AG04449 (cell line): ENCODE data around the gene ASCC2.

Source experiments
- CTCF ChIA-PET: fragments of 350-600 bp; formaldehyde crosslinking; extraction: SDS; loops from one replicate; lab custom pipeline; 2021; ENCODE audit warnings: antibody characterized with exemption; lab: Yijun Ruan, JAX
- POLR2A ChIA-PET: fragments of 400-600, 350-600 bp; formaldehyde crosslinking; extraction: SDS; loops from one replicate; lab custom pipeline; 2020; ENCODE audit warnings: antibody characterized with exemption, inconsistent platforms; lab: Yijun Ruan, JAX
- DNase-seq: peaks from one replicate; pipeline ENCODE4 v3.0.0-alpha.2; 2010; ENCODE audit warnings: low read depth, low spot score
- H3K4me3 ChIP-seq: 2 replicates; pipeline ENCODE4 v1.5.1; 2011; ENCODE audit warnings: low read depth, mild to moderate bottlenecking, control low read depth, low read length
- CTCF ChIP-seq: IDR thresholded peaks from one replicate; pipeline ENCODE4 v1.5.1; 2011; ENCODE audit warnings: mild to moderate bottlenecking, moderate library complexity, low read length, control low read depth, inconsistent platforms; ENCODE audit not compliant: insufficient read depth; ENCODE audit errors: missing control alignments

The ASCC2 gene

GRCh38 chr22:29820961-29821290 lies 17.1 kb downstream of the ASCC2 start:
- ChIA-PET CTCF (interaction anchor here (1.0 to 3.2 kb wide), 3 partner anchors 49 to 268 kb away, joined by 4 to 15 read pairs (median 4); no protein-coding TSS in a partner anchor), POLR2A (no interaction called here)
- H3K4me3 ChIP-seq: no peak overlapping the region
- DNase-seq: no peak
- TF ChIP-seq CTCF: no peak

GRCh38 chr22:29819501-29819900 lies 18.6 kb downstream of the ASCC2 start:
- ChIA-PET CTCF (no interaction called here), POLR2A (no interaction called here)

GRCh38 chr22:29817724-29818123 lies 20.4 kb downstream of the ASCC2 start:
- TF ChIP-seq CTCF: no peak
- H3K4me3 ChIP-seq: no peak overlapping the region
- DNase-seq: no peak
- CTCF ChIA-PET: no interaction called here
- POLR2A ChIA-PET: no interaction called here

More at GRCh38 chr22:29819501-29819900, 18.6 kb downstream of the ASCC2 start:
- no peak for DNase-seq
- no peak for TF ChIP-seq CTCF
- H3K4me3 ChIP-seq: no peak overlapping the region

GRCh38 chr22:29816980-29817379 lies 21.1 kb downstream of the ASCC2 start:
- TF ChIP-seq CTCF: no peak
- POLR2A ChIA-PET: no interaction called here
- CTCF ChIA-PET: interaction anchor here (0.9 kb wide), 1 partner anchor 188 kb away, joined by 3 read pairs; no protein-coding TSS in a partner anchor
- DNase-seq: no peak
- H3K4me3 ChIP-seq: no peak overlapping the region

- CTCF ChIA-PET: interaction anchor here (0.9 kb wide), 1 partner anchor 188 kb away, joined by 3 read pairs; no protein-coding TSS in a partner anchor
Measured at GRCh38 chr22:29816539-29816938, 21.5 kb downstream of the ASCC2 start.

GRCh38 chr22:29816128-29816527 lies 21.9 kb downstream of the ASCC2 start:
- H3K4me3 ChIP-seq: no peak overlapping the region
- POLR2A ChIA-PET: no interaction called here
- CTCF ChIA-PET: interaction anchor here (3.2 kb wide), 1 partner anchor 189 kb away, joined by 15 read pairs; no protein-coding TSS in a partner anchor
- no peak for DNase-seq
- no peak for TF ChIP-seq CTCF

More at GRCh38 chr22:29816539-29816938, 21.5 kb downstream of the ASCC2 start:
- no peak for DNase-seq
- POLR2A ChIA-PET: no interaction called here
- no peak overlapping the region for H3K4me3 ChIP-seq
- no peak for TF ChIP-seq CTCF
